K562 (cell line): ENCODE results near the gene SLIT1. TPM values are rescaled to one million over a fixed set of nuclear protein-coding genes. Genes with fewer than 3 reads are reported as not detected.

Experiments used
- ATAC-seq: fragments of 200-7000 bp; cut with Tn5 transposase; 3 replicates; pipeline ENCODE4 v1.9.1; 2020; ENCODE audit warnings: moderate library complexity
- BruUV-seq: library from RNA; stranded (reverse); fragments of 400-500 nt; replicated peaks from 2 replicates; lab custom pipeline; 2021; lab: Mats Ljungman, UMichigan
- CTCF ChIA-PET: fragments of 300-600 bp; formaldehyde crosslinking; extraction: SDS; loops from one replicate; lab custom pipeline; 2021; ENCODE audit warnings: low intra/inter-chr PET ratio; lab: Yijun Ruan, JAX
- POLR2A ChIA-PET: fragments of 300-600, 350-650 bp; sonication (Branson Sonifier 250); formaldehyde crosslinking; extraction: SDS; loops from one replicate; lab custom pipeline; 2021; ENCODE audit warnings: antibody characterized with exemption, inconsistent platforms; lab: Yijun Ruan, JAX
- DNase-seq, 4 experiments: peaks; one replicate each; pipeline versions ENCODE4 v3.0.0 to v3.0.0-alpha.2; 2011 to 2018; ENCODE audit warnings: low spot score in 3 of 4, mixed read lengths in 3 of 4; ENCODE audit errors: extremely low read depth in 1 of 4
- FAIRE-seq: peaks from 2 replicates; lab custom pipeline; 2011; peaks lifted over from hg19 to GRCh38; lab: Jason Lieb, UNC
- H2AFZ ChIP-seq: 2 replicates; pipeline ENCODE4 v1.6.0; 2011; ENCODE audit warnings: low read depth, low read length, control low read depth, inconsistent platforms
- H3K27ac ChIP-seq: fragments of 200-600 bp; 3 replicates; pipeline ENCODE4 v1.8.0; 2011; ENCODE audit warnings: low read depth, mild to moderate bottlenecking, control low read depth, inconsistent platforms, low read length, moderate library complexity, mixed read lengths; ENCODE audit errors: extremely low read depth
- H3K27me3 ChIP-seq, 2 experiments: fragments of 300-600 bp in 1 of 2; 2 replicates in 1 of 2; 3 replicates in 1 of 2; pipeline versions ENCODE4 v1.6.0 to v1.8.0; 2011; ENCODE audit warnings: inconsistent platforms in 2 of 2, low read length in 2 of 2, mild to moderate bottlenecking in 1 of 2, mixed read lengths in 1 of 2, moderate library complexity in 1 of 2; ENCODE audit not compliant: control insufficient read depth in 2 of 2, insufficient read depth in 2 of 2
- H3K36me3 ChIP-seq: fragments of 300-600 bp; 3 replicates; pipeline ENCODE4 v1.8.0; 2011; ENCODE audit warnings: mild to moderate bottlenecking, low read length, inconsistent platforms; ENCODE audit not compliant: control insufficient read depth, insufficient read depth
- H3K4me1 ChIP-seq, 2 experiments: fragments of 200-600 bp in 1 of 2; replicated peaks in 1 of 2; 2 replicates in 1 of 2; 3 replicates in 1 of 2; pipeline versions ENCODE4 v1.5.1 to v1.8.0; 2011; ENCODE audit warnings: inconsistent platforms in 2 of 2, low read length in 2 of 2, mild to moderate bottlenecking in 1 of 2, mixed read lengths in 1 of 2, moderate library complexity in 1 of 2; ENCODE audit not compliant: control insufficient read depth in 2 of 2, insufficient read depth in 2 of 2
- H3K4me2 ChIP-seq: 2 replicates; pipeline ENCODE4 v1.6.1; 2011; ENCODE audit warnings: low read length, control low read depth, inconsistent platforms, mixed read lengths; ENCODE audit not compliant: insufficient read depth
- H3K4me3 ChIP-seq: fragments of 200-600 bp; sonication (generic), shearing (Covaris generic); 2 replicates; pipeline ENCODE4 v1.5.1; 2016; ENCODE audit warnings: control low read depth, inconsistent platforms
- H3K79me2 ChIP-seq: fragments of 200-600 bp; 3 replicates; pipeline ENCODE4 v1.8.0; 2011; ENCODE audit warnings: low read length, inconsistent platforms; ENCODE audit not compliant: control insufficient read depth, insufficient read depth
- H3K9ac ChIP-seq, 2 experiments: 2 replicates each; pipeline versions ENCODE4 v1.6.0 to v1.6.1; 2011; ENCODE audit warnings: low read depth in 2 of 2, low read length in 2 of 2, control low read depth in 1 of 2, inconsistent platforms in 1 of 2, mild to moderate bottlenecking in 1 of 2, mixed read lengths in 1 of 2; ENCODE audit not compliant: insufficient read depth in 1 of 2
- H3K9me1 ChIP-seq: one replicate; pipeline ENCODE4 v1.6.0; 2011; ENCODE audit warnings: inconsistent platforms, mild to moderate bottlenecking, low read length, moderate library complexity; ENCODE audit not compliant: control insufficient read depth, insufficient read depth
- H3K9me3 ChIP-seq: replicated peaks from 2 replicates; pipeline ENCODE4 v1.5.1; 2011; ENCODE audit warnings: low read depth, low read length, inconsistent platforms; ENCODE audit not compliant: control insufficient read depth, insufficient read depth
- H4K20me1 ChIP-seq: replicated peaks from 2 replicates; pipeline ENCODE4 v1.6.1; 2011; ENCODE audit warnings: low read length, inconsistent platforms, mixed read lengths; ENCODE audit not compliant: control insufficient read depth, insufficient read depth
- CBX1 ChIP-seq: sonication (generic); IDR thresholded peaks from 2 replicates; pipeline ENCODE4 v1.6.1; 2016; ENCODE audit warnings: antibody characterized with exemption, low read depth, mild to moderate bottlenecking
- DDX20 ChIP-seq: fragments of 450-650 bp; IDR thresholded peaks from 2 replicates; pipeline ENCODE4 v1.6.1; 2016; ENCODE audit warnings: missing genetic modification characterization, low read depth, mild to moderate bottlenecking, missing compliant biosample characterization, moderate library complexity
- FOXK1 ChIP-seq: sonication (generic); formaldehyde crosslinking; IDR thresholded peaks from 2 replicates; pipeline ENCODE4 v1.8.0; 2022; ENCODE audit warnings: missing genetic modification reagents, mild to moderate bottlenecking, borderline replicate concordance
- FUS ChIP-seq: fragments of 200-400 bp; formaldehyde crosslinking; optimal IDR thresholded peaks from 2 replicates; pipeline ENCODE3; 2017; ENCODE audit warnings: low read depth, low read length
- GABPA ChIP-seq: fragments of 200-800 bp; sonication (Bioruptor generic); conservative IDR thresholded peaks from 2 replicates; pipeline ENCODE4 v1.6.1; 2016; ENCODE audit warnings: low read depth, missing genetic modification characterization, missing compliant biosample characterization
- HIVEP1 ChIP-seq: fragments of 250-450 bp; sonication (Bioruptor Pico); IDR thresholded peaks from 2 replicates; pipeline ENCODE4 v1.4.0; 2020; ENCODE audit warnings: mild to moderate bottlenecking
- JUND ChIP-seq, 2 experiments: IDR thresholded peaks; 2 replicates in 1 of 2; 3 replicates in 1 of 2; pipeline ENCODE4 v1.6.1; 2011; ENCODE audit warnings: borderline replicate concordance in 2 of 2, low read depth in 2 of 2, low read length in 2 of 2, improper control_type of control experiment in 1 of 2, missing biosample characterization in 1 of 2, missing genetic modification characterization in 1 of 2, missing genetic modification reagents in 1 of 2
- TCF7L2 ChIP-seq: fragments of 150-350 bp; IDR thresholded peaks from 2 replicates; pipeline ENCODE4 v1.6.1; 2016; ENCODE audit warnings: low read depth, mild to moderate bottlenecking, low read length, moderate library complexity
- ZNF133 ChIP-seq: fragments of 250-450 bp; sonication (Bioruptor Pico); IDR thresholded peaks from 2 replicates; pipeline ENCODE4 v1.4.0; 2020; ENCODE audit warnings: mild to moderate bottlenecking
- ZNF507 ChIP-seq: conservative IDR thresholded peaks from 2 replicates; pipeline ENCODE4 v1.6.1; 2017; ENCODE audit warnings: missing genetic modification characterization, missing compliant biosample characterization
- WGBS: fragments of 100-300 bp; shearing (Covaris generic); methylation state at CpG from one replicate; pipeline ENCODE4 v1.1.6; 2016; ENCODE audit warnings: low coverage, mixed read lengths; ENCODE audit not compliant: insufficient coverage; ENCODE audit errors: missing lambda C conversion rate; 5-methylcytosine and 5-hydroxymethylcytosine counted together
- in situ Hi-C: fragments of 300-500 bp; cut with MboI; formaldehyde crosslinking; loops from 4 replicates; pipeline ENCODE4 v1.15.0; 2018; ENCODE audit warnings: inconsistent platforms, mixed read lengths
- intact Hi-C: fragments of 100-400 bp; cut with micrococcal nuclease; formaldehyde crosslinking; loops from 2 replicates; pipeline ENCODE4 v1.14.2; 2022
- polyA plus RNA-seq, 8 experiments: library from polyadenylated mRNA; depleted of rRNA in 4 of 8; stranded (reverse) in 5 of 8; unstranded in 3 of 8; fragments of >200 nt; fragmentation: Nextera tagmentation in 2 of 8; fragmentation: Illumina TruSeq in 1 of 8; extraction: Ambion mirVana in 2 of 8; extraction: Trizol in 1 of 8; gene quantifications; 2 replicates each; pipeline versions ENCODE4 v1.2.1 to v1.2.3, GENCODE V29; 2011 to 2014; ENCODE audit warnings: inconsistent platforms in 1 of 8, missing spikeins in 1 of 8
- total RNA-seq, 7 experiments: library from RNA; depleted of rRNA in 6 of 7; stranded (reverse); fragments of >200 nt in 6 of 7; fragmentation: Illumina TruSeq in 2 of 7; extraction: Trizol in 2 of 7; gene quantifications; 2 replicates each; pipeline versions ENCODE4 v1.2.1 to v1.2.3, GENCODE V29; 2011 to 2021; ENCODE audit warnings: low replicate concordance in 1 of 7
- TF ChIP-seq, protein P1 (sequence below): fragments of 250-450 bp; sonication (Bioruptor Pico); IDR thresholded peaks from 2 replicates; pipeline ENCODE4 v1.8.0; 2022; ENCODE audit warnings: moderate library complexity, mild to moderate bottlenecking, inconsistent platforms
- TF ChIP-seq, protein P2 (sequence below), 2 experiments: fragments of 450-650 bp; formaldehyde crosslinking in 1 of 2; IDR thresholded peaks; 2 replicates each; pipeline versions ENCODE4 v1.4.0 to v1.6.1; 2014 to 2020; ENCODE audit warnings: mild to moderate bottlenecking in 2 of 2, borderline replicate concordance in 1 of 2, low read depth in 1 of 2
- TF ChIP-seq, protein P3 (sequence below): fragments of 250-450 bp; sonication (Bioruptor Pico); IDR thresholded peaks from 2 replicates; pipeline ENCODE4 v1.5.0; 2020; ENCODE audit warnings: mild to moderate bottlenecking

SLIT1 gene
- total and polyA plus RNA-seq, 9 of the 15 experiments (the other 6 are each of a cell fraction or from before 2014, with no cell fraction given): 0.01 to 0.11 (median 0.04) TPM; not detected in 3

DNA sequence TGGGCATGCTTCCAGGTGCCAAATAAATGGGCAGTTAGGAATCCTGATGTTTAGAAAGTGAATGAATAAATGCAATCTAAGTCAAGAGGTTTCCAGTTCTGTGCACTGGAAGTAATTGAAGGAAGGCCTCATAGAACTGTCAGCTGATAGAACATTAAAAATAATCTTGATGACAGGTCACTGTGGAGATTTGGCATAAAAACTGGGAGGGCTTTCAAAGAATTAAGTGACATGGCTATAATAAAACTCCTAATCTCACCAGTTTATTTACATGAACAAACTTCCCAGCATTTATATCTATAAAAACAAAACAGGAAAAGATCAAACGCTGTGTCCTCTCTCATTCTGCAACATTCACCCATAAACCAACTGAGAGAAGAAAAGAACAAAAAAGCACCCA is 170.5 kb downstream of the SLIT1 start:
- in situ Hi-C loops (no loop called here), intact Hi-C loops (no loop called here)
- ATAC-seq: no peak
- CTCF ChIA-PET: no interaction called here
- no peaks in the 10 kb centered on the region for H3K79me2 ChIP-seq
- H3K4me2 ChIP-seq: no peak overlapping the region
- no peak overlapping the region for H3K4me3 ChIP-seq
- no peaks in the 10 kb centered on the region for H4K20me1 ChIP-seq
- no peak overlapping the region for H3K9ac ChIP-seq
- peaks cover 8 to 38% of the 10 kb centered on the region in 2 experiments for H3K27me3 ChIP-seq
- peaks cover 0 to 4% of the 10 kb centered on the region in 2 experiments; a peak in 1 of 5 replicates for H3K4me1 ChIP-seq
- no TSS peak for BruUV-seq
- H3K36me3 ChIP-seq: no peaks in the 10 kb centered on the region
- POLR2A ChIA-PET: no interaction called here
- 0% methylated on average over 1 of the region's 1 CpG for WGBS
- no peak for DNase-seq
- FAIRE-seq: no peak
- H3K9me3 ChIP-seq: no peaks in the 10 kb centered on the region
- no peak overlapping the region for H3K27ac ChIP-seq
- H2AFZ ChIP-seq: no peak overlapping the region
- H3K9me1 ChIP-seq: no peaks in the 10 kb centered on the region
- TF ChIP-seq ZNF507 (tag) (no peak), ZNF133 (no peak), FUS (no peak), GABPA (tag) (no peak), JUND (IDR thresholded peaks at IDR 0.05; ENCODE audit: borderline replicate concordance, low read depth, low read length) (no peak), JUND (tag; IDR thresholded peaks at IDR 0.05; ENCODE audit: borderline replicate concordance, low read depth, low read length) (no peak), TCF7L2 (no peak), CBX1 (no peak), DDX20 (tag) (no peak), HIVEP1 (CRISPR knock-in tag) (no peak), FOXK1 (no peak)
- TF ChIP-seq, protein P1, sequence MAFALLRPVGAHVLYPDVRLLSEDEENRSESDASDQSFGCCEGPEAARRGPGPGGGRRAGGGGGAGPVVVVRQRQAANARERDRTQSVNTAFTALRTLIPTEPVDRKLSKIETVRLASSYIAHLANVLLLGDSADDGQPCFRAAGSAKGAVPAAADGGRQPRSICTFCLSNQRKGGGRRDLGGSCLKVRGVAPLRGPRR: no peak
- TF ChIP-seq, protein P2, sequence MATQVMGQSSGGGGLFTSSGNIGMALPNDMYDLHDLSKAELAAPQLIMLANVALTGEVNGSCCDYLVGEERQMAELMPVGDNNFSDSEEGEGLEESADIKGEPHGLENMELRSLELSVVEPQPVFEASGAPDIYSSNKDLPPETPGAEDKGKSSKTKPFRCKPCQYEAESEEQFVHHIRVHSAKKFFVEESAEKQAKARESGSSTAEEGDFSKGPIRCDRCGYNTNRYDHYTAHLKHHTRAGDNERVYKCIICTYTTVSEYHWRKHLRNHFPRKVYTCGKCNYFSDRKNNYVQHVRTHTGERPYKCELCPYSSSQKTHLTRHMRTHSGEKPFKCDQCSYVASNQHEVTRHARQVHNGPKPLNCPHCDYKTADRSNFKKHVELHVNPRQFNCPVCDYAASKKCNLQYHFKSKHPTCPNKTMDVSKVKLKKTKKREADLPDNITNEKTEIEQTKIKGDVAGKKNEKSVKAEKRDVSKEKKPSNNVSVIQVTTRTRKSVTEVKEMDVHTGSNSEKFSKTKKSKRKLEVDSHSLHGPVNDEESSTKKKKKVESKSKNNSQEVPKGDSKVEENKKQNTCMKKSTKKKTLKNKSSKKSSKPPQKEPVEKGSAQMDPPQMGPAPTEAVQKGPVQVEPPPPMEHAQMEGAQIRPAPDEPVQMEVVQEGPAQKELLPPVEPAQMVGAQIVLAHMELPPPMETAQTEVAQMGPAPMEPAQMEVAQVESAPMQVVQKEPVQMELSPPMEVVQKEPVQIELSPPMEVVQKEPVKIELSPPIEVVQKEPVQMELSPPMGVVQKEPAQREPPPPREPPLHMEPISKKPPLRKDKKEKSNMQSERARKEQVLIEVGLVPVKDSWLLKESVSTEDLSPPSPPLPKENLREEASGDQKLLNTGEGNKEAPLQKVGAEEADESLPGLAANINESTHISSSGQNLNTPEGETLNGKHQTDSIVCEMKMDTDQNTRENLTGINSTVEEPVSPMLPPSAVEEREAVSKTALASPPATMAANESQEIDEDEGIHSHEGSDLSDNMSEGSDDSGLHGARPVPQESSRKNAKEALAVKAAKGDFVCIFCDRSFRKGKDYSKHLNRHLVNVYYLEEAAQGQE (IDR thresholded peaks at IDR 0.05; ENCODE audit: borderline replicate concordance): no peak
- TF ChIP-seq, protein P2 (CRISPR knock-in tag; IDR thresholded peaks at IDR 0.05; ENCODE audit: low read depth): no peak
- TF ChIP-seq, protein P3, sequence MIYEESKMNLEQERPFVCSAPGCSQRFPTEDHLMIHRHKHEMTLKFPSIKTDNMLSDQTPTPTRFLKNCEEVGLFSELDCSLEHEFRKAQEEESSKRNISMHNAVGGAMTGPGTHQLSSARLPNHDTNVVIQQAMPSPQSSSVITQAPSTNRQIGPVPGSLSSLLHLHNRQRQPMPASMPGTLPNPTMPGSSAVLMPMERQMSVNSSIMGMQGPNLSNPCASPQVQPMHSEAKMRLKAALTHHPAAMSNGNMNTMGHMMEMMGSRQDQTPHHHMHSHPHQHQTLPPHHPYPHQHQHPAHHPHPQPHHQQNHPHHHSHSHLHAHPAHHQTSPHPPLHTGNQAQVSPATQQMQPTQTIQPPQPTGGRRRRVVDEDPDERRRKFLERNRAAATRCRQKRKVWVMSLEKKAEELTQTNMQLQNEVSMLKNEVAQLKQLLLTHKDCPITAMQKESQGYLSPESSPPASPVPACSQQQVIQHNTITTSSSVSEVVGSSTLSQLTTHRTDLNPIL (CRISPR knock-in tag): no peak
